ENCODE measurements around the gene EIF4H. TPM values are rescaled to one million over a fixed set of nuclear protein-coding genes. Genes with fewer than 3 reads are reported as not detected.
A peak's percentile ranks its signal among the peaks of the same experiment; 100 is the strongest.

The EIF4H gene
- total and polyA plus RNA-seq, 2 donors (not counting 1 experiment from before 2014, with no cell fraction given) = 127 to 199 TPM

DNA sequence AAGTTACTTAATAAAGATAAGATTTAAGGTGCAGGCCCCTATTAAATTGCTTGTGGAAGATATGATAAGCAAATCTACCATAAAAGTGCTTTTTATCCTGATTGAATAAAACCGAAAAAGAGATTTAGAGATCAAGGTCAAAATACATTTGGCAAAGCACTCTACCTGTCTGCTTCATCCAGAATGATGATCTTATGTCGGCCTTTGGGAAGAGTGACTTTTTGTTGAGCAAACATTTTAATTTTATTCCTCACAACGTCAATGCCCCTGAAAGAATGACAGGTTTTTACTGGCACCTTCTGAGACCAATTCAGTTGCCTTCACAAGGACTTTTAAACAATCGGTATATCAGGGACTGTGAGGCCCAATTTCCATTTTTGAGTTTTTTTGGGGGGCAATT is 72.3 kb downstream of the EIF4H start:
- TF ChIP-seq EZH2 (IDR thresholded peaks at IDR 0.05; ENCODE audit: borderline replicate concordance, insufficient read depth, low read depth, low read length, poor library complexity, severe bottlenecking) (no peak), CTCF (IDR thresholded peaks at IDR 0.05) (no peak)
- H3K4me2 ChIP-seq (replicated peaks; ENCODE audit: low read depth, low read length, poor library complexity, severe bottlenecking) = no peak overlapping the region
- H3K4me3 ChIP-seq (ENCODE audit: control extremely low read depth in 1 of 5, extremely low read depth in 1 of 5, insufficient read depth in 1 of 5, low read depth in 2 of 5, low read length in 4 of 5) = no peak overlapping the region
- peaks cover 49% of the 10 kb centered on the region for H3K79me2 ChIP-seq (ENCODE audit: control insufficient read depth, insufficient read depth, low read length)
- H2AFZ ChIP-seq (ENCODE audit: insufficient read depth, low read depth, low read length, poor library complexity, severe bottlenecking) = no peak overlapping the region
- Mint-ChIP-seq H3K9me3 (ENCODE audit: insufficient read depth) (no peaks in the 10 kb centered on the region), H3K4me3 (no peak overlapping the region), H3K27ac (no peak overlapping the region), H3K27me3 (no peaks in the 10 kb centered on the region), H3K4me1 (peaks cover 22% of the 10 kb centered on the region)
- ChIA-PET POLR2A (no interaction called here), CTCF (no interaction called here)
- H3K4me1 ChIP-seq (ENCODE audit: control insufficient read depth in 2 of 2, insufficient read depth in 2 of 2, low read length in 2 of 2) = peaks cover 20 to 24% of the 10 kb centered on the region in 2 donors
- no peaks in the 10 kb centered on the region for H3K27me3 ChIP-seq (replicated peaks in 1 of 4; ENCODE audit: control extremely low read depth in 1 of 4, control insufficient read depth in 3 of 4, insufficient read depth in 4 of 4, low read length in 3 of 4)
- H3K36me3 ChIP-seq (replicated peaks in 1 of 2; ENCODE audit: control extremely low read depth in 1 of 2, control insufficient read depth in 1 of 2, extremely low read depth in 1 of 2, insufficient read depth in 2 of 2, low read length in 1 of 2) = peaks cover 4 to 59% of the 10 kb centered on the region in 2 experiments
- no peak for ATAC-seq (ENCODE audit: low read depth)
- no peak overlapping the region for H3K9ac ChIP-seq (ENCODE audit: low read length)
- H3K27ac ChIP-seq (ENCODE audit: low read length in 2 of 2) = no peak overlapping the region
- no peaks in the 10 kb centered on the region for H3K9me3 ChIP-seq (ENCODE audit: control extremely low read depth in 1 of 3, control insufficient read depth in 2 of 3, insufficient read depth in 1 of 3, low read length in 2 of 3)
- no peak for DNase-seq
- intact Hi-C loops (cut with micrococcal nuclease) = no loop called here
- whole genome bisulfite sequencing (ENCODE audit: insufficient coverage) = no CpG with 5 or more reads among the region's 4 CpGs
- peaks cover 5% of the 10 kb centered on the region for H4K20me1 ChIP-seq (ENCODE audit: control insufficient read depth, insufficient read depth, low read length, poor library complexity, severe bottlenecking)

Small RNA genes lying within 50 kb of the gene (small RNA-seq; reads per million reads assigned to genes)
- 46.7 reads per million, percentile 93 among the genes with 10 or more reads in this experiment for gene MIR590 (ENCODE audit: insufficient read length, low read depth, low replicate concordance)

Other genes starting within 250 kb of the EIF4H start
- gene ELN, start 146.2 kb upstream of the EIF4H start, total RNA-seq = not detected in 2 replicates
- gene ELN, start 146.2 kb upstream of the EIF4H start, polyA plus RNA-seq = not detected in 2 replicates
- gene LIMK1, start 90.6 kb upstream of the EIF4H start, total RNA-seq = 63.8 and 70.8 TPM in 2 replicates
- gene LIMK1, start 90.6 kb upstream of the EIF4H start, polyA plus RNA-seq = 19.0 and 38.7 TPM in 2 replicates
- gene LAT2, start 35.6 kb downstream of the EIF4H start, total RNA-seq = 147 and 159 TPM in 2 replicates
- 304 and 354 TPM in 2 replicates for gene LAT2, start 35.6 kb downstream of the EIF4H start, polyA plus RNA-seq
- gene RFC2, start 80.0 kb downstream of the EIF4H start, total RNA-seq = 33.2 and 36.4 TPM in 2 replicates
- gene RFC2, start 80.0 kb downstream of the EIF4H start, polyA plus RNA-seq = 19.8 and 20.2 TPM in 2 replicates
- 47.9 and 49.5 TPM in 2 replicates for gene CLIP2, start 115.1 kb downstream of the EIF4H start, total RNA-seq
- gene CLIP2, start 115.1 kb downstream of the EIF4H start, polyA plus RNA-seq = 4.2 and 5.7 TPM in 2 replicates

Measured in B cell (primary cell).